Stimulated activated CD4-positive, alpha-beta T cell treated with anti-CD3 and anti-CD28 coated beads, Interleukin-12 subunit alpha, Interleukin-12 subunit beta, amount 100 ng/mL, for 24 hours (primary cell): ENCODE measurements around the gene LRP1-AS.

Experiments used
- DNase-seq, 2 experiments: peaks; one replicate each; pipeline ENCODE4 v3.0.0-alpha.2; 2020; ENCODE audit warnings: low read depth in 2 of 2

LRP1-AS gene

GRCh38 chr12:57160741-57161140 is 13.3 kb upstream of the LRP1-AS start:
- no peak for DNase-seq

GRCh38 chr12:57160040-57160439 is 12.6 kb upstream of the LRP1-AS start:
- no peak for DNase-seq

- no peak for DNase-seq
Observed at GRCh38 chr12:57159311-57159710, 11.9 kb upstream of the LRP1-AS start.

DNA sequence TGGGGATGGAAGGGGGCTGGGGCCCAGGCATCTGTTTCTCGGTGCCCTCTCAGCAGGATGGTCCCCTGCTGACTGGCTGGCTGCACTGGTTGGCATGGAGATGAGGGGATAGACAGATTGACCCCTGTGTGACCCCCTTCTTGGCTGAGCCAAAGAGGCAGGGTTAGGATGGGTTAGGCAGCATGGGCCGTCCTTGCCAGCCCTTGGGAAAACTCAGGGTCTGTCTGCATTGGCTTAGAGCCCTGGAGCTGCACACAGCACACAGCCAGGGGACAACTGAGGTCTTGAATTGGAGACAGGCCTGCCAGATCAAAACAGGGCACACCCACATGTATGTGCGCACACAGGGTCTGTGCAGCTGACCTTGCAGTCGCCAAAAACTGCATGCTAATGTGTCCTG is 11.2 kb upstream of the LRP1-AS start:
- no peak for DNase-seq

- no peak for DNase-seq
Observed at GRCh38 chr12:57158186-57158585, 10.8 kb upstream of the LRP1-AS start.

GRCh38 chr12:57157588-57158173 is 10.3 kb upstream of the LRP1-AS start:
- no peak for DNase-seq

DNA sequence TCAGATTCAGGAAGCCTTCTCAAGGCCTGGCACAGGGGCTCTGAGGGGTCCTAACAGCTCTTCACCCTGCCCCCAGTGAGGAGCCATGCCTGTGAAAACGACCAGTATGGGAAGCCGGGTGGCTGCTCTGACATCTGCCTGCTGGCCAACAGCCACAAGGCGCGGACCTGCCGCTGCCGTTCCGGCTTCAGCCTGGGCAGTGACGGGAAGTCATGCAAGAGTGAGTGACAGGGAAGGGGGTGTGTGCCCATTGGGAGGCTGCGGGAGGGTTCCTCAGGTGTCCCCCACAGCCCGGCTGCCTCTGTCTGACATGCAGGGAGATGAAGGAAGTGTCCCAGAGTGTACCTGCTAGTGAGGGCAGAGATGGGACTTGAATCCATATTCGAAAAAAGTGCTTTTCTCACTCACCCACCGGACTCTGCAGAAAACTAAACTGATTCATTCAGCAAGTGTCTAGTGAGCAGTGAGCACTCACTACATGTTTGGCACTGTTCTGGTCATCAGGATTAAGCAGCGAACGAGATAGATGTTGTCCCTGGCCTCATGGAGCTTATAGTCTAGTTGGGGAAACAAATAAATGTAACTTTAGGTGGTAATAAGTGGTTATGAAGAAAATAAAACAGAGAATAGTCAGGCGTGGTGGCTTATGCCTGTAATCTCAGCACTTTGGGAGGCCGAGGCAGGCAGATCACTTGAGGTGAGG is 9.4 kb upstream of the LRP1-AS start:
- DNase-seq: no peak

GRCh38 chr12:57154804-57155434 is 7.5 kb upstream of the LRP1-AS start:
- no peak for DNase-seq

GRCh38 chr12:57154076-57154475 is 6.7 kb upstream of the LRP1-AS start:
- DNase-seq: no peak

GRCh38 chr12:57153415-57153997 is 6.1 kb upstream of the LRP1-AS start:
- no peak for DNase-seq

DNA sequence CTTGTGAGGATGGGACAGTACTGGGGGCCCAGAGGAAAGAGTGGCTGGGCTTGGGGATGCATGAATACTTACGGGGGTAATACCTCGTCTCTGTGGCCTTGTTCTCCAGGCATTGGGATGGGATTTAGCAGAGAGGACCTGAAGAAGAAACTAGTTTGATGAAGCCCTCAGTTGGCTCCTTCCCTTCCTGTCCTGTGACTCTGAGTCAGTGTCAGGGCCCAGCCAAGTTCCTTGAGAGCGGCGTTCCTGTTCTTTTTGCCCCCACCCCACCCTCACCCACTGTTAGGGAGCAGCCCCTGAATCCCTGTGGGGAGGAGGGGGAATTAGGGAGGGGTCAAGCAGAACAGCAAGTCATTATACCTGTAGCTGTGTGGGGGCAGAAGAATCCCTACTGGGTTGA is 5.2 kb upstream of the LRP1-AS start:
- no peak for DNase-seq

GRCh38 chr12:57151741-57152630 is 4.6 kb upstream of the LRP1-AS start:
- no peak for DNase-seq

GRCh38 chr12:57150400-57151000 is 3.1 kb upstream of the LRP1-AS start:
- DNase-seq: no peak

DNA sequence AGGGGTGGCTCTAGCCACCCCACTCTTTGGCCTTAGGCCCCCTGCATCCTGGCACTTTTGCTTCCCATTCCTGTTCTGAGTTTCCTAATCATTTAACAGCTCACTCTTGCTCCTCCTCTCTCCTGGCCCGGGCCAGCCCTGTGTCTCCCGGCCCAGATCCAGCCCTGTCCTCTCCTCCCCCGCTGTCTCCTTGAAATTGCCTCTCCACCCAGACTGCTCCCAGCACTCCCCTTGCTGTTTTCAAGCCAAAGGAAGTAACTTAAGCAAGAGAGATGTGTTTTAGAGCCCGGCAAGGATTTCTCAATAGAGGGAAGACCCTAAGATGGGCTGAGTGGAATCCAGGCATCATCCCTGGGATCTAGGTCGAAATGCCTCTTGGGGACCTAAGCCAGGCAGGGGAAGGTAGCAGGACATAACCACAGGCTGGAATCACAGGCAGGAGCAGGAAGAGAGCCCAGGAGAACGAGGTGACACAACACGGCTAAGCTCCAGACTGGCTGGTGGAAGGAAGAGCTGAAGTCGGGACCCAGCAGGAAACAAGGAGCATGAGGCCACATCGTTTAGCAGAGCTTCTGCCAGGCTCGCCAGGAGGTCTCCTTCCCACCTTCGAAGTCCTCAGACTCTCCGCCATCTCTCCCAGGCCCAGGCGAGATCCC is 2.0 kb upstream of the LRP1-AS start:
- no peak for DNase-seq

DNA sequence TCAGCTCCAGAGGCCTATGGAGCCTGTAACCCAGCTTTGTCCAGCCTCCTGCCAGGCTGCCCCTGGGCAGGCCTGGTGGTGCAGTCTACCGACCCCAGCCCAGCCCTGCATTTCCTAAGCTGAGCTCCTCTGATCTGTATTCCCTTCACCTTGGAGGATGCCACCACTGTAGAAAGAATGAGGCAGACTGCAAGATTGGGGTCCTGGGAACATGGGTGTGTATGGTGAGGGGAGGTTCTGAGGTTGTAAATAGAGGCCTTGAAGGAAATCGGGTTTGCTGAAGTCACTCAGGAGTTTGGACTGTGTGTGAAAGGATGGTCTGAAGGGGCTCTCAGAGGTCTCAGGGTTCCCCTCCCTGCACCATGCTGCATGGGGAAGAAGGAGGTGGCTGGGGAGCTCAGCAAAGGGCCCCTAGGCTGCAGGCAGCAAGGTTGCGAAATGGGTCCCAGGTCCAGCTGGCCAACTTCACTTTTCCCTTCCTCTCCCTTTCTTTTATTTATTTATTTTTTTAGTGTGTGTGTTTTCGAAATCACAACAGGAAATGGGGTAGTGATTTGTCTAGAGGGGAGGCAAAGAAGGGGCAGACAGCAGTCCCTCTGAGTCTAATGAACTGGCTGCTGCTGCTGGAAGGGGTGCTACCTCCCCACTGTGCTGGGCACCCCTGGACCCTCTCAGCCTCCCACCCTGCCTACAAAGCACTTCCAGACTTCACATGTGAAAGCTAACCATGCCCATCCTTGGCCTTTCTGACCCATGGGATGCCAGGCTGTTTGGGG is 1.2 kb upstream of the LRP1-AS start:
- DNase-seq: no peak

- no peak for DNase-seq
Observed at GRCh38 chr12:57146092-57146491, 1.3 kb downstream of the LRP1-AS start.

DNA sequence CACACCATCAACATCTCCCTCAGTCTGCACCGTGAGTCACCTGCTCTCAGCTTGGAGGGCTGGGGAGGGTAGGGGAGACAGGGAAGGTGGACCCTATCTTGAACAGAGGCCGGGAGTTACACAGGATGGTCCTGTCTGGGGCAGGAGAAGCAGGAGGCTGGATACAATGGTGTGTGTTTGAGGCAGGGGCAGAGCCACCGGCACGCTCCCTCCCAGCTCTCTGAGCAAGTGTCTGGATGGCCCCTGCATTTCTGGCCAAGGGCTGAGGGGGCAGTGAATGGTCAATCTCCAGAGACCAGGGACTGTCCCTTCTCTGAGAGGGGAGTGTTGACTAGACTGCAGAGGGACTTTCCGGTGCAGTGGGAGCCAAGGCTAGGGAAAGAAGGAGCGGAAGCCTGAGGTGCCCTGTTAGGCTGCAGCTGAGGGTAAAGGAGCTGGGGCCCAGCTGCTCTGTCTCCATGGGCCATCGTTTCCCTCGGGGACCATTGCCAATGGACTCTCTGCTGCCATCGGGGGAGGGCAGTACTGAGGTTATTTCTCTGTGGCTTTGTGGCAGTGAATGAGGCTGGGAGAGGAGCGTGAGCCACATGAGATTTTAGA is 1.9 kb downstream of the LRP1-AS start:
- no peak for DNase-seq

DNA sequence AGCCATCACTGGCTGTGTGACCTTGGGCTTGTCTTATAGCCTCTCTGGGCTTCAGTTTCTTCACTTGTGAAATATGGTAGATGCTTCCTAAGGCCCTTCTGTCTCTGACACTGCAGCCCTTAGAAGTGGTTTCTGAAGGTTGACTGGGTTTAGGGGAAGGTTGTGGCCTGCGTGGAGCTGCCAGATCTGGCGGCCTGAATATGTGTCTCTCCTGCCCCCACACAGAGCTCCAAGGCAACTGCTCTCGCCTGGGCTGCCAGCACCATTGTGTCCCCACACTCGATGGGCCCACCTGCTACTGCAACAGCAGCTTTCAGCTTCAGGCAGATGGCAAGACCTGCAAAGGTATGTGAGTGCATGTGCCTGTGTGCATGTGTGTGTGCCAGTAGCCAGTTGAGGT is 4.0 kb downstream of the LRP1-AS start:
- no peak for DNase-seq

GRCh38 chr12:57142727-57143126 is 4.7 kb downstream of the LRP1-AS start:
- no peak for DNase-seq

- DNase-seq: no peak
Observed at GRCh38 chr12:57142121-57142520, 5.3 kb downstream of the LRP1-AS start.
